ENCODE results near the gene DCTN2. TPM values are rescaled to one million over a fixed set of nuclear protein-coding genes. Genes with fewer than 3 reads are reported as not detected.

The DCTN2 gene
- total RNA-seq (ENCODE audit: low replicate concordance): 57.0 and 81.7 TPM in 2 replicates

DNA sequence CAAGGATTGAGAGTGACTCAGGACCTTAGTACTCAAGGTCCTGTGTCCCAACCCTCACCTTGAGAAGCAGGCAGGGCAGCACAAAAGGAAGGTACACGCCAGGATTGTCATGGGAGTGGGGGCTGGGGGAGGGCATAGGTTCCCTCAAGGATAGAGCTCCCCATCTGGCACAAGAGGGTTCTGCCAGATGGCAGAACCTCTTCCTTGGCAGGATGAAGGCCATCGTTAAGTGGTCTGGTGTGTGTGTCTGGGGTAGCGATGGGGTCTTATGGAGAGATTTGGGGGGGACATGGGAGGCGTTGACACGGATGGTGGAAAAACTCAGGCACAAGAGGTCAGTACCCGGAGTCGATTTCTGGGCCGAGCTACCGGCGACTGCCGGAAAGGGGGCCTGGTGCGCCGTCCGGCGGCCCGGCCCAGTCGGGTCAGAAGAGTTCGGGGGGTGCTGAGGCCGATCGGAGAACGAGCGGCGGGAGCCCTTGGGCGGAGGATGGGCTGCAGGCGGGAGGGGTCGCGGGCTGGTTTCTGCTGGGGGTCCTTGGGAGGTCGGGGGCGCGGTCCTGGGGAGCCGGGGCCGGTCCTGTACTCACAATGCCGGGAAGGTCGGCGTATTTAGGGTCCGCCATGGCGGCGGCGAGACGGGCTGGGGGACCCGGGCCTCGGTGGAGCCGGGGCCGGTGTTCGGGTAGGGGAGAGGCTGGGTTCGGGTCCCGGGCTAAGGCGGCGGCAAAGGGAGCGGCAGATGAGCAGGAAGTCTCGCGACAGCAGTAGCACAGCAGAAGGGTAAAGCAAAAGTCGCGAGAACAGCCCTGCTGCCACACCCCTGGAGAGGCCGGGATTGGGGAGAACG lies at the start of gene DCTN2:
DCTN2 (minus strand) TSS at position 755 of the 850 bp plus-strand sequence; CDS start at position 626, 129 bp downstream.

DNA sequence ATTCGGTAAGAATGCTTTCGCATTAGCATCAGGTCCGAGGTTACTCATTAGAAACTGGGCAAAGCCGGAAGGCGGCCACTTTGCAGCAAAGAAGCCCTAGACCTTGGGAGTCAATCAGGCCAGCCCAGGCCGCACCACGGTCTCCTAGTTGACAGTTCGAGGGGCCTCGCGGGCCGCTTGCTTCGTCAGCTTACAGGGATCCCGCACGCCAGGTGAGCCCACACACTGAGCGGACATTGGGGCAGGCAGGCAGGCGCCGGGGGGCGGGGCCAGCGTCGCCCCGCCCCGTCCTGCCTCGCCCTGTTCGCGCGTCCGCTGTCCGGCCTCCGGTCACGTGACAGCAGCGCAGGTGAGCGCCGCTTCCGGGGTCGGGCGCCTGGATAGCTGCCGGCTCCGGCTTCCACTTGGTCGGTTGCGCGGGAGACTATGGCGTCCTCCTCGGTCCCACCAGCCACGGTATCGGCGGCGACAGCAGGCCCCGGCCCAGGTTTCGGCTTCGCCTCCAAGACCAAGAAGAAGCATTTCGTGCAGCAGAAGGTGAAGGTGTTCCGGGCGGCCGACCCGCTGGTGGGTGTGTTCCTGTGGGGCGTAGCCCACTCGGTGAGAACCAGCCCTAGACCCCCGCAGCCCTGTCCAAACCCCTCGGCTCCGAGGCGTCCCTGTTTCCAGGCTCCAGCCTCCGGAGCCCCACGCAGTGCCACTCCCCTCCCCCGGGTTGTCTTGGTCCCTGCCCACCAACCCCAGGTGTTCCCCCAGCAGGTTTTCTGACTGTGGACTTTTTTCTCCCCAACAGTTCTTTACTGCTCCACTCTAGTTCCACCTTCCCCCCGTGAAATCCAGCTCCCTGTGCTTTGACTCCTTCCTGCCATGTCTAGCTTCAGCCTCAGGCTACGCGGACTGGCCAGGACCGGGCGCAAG lies 44.1 kb upstream of the DCTN2 start, which contains the start of gene PIP4K2C:
PIP4K2C (plus strand) TSS at position 329 of the 918 bp plus-strand sequence; CDS start at position 427, 98 bp downstream.

DNA sequence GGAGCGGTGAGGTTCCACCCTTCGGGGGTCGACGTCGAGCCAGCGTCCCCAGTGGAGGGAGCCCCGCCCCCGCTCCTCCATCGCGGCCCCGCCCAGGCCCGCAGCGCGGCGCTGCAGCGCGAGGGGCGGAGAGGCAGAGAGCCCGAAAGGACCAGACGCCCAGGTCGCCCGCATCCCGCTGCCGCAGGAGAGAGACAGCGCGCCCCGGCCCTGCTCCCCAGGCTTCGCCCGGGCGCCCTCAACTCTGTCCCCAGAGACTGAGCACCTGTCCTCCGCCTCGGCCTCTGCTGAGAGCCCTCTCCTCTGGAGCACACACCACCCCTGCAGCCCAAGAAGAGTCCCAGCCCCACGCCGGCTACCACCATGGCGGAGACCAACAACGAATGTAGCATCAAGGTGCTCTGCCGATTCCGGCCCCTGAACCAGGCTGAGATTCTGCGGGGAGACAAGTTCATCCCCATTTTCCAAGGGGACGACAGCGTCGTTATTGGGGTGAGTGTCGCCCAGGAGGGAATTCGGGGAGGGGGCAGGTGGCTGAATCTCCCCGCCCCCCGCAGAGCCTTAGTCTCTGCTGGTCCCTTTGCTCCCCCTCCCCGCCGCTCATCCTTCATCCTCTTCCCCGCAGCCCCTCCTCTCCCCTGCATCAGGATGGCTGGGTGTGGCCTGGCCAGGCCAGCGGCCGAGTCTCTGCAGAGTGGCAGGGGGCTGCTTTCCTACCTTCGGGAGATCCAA lies 3.1 kb upstream of the DCTN2 start, which contains the start of gene KIF5A:
KIF5A (plus strand) TSS at position 136 of the 732 bp plus-strand sequence; CDS start at position 364, 228 bp downstream.

DNA sequence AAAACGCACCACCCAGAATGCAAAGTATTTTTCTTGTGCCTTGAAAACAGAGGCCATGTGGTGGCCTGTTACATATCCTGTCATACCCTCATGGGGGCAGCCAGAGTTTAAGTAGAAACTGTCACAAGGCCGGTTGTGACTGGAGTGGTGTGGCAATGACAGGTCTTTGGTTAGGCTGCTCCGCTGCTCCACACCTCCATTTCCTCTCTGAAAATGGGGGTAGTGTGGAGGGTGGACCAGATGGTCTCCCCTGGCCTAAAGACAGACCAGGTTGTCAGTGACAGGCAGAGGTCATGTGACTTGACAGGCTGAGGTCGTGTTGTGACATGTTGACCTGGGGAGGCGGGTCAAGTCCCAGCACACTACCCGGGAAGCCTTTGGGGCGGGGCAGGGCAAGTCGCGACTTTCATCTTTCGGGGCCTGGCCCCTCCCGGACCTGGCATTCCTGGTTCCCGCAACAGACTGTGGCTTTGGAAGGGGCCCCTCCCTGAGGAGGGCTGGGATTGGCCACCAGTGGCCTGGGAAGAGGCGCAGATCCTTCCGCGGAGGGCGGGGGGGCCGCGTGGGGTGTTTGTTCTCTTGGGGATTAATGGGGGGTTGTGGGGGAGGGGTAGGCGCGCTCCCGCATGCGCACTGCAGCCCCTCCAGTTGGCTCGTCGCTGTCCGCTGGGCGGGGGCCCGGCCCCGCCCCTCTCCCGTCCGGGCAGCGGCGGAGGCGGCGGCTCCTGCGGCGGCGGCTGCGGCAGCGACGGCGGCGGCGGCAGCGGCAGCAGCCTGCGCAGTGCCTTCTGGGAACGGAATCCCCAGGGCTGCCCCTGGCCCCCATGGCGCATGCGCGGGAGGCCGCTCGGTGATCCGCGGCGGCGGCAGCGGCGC lies 24.7 kb downstream of the DCTN2 start, which contains the start of gene MBD6:
MBD6 (plus strand) TSS at position 814 of the 876 bp plus-strand sequence. CDS start 1,480 bp downstream, outside the sequence.

DNA sequence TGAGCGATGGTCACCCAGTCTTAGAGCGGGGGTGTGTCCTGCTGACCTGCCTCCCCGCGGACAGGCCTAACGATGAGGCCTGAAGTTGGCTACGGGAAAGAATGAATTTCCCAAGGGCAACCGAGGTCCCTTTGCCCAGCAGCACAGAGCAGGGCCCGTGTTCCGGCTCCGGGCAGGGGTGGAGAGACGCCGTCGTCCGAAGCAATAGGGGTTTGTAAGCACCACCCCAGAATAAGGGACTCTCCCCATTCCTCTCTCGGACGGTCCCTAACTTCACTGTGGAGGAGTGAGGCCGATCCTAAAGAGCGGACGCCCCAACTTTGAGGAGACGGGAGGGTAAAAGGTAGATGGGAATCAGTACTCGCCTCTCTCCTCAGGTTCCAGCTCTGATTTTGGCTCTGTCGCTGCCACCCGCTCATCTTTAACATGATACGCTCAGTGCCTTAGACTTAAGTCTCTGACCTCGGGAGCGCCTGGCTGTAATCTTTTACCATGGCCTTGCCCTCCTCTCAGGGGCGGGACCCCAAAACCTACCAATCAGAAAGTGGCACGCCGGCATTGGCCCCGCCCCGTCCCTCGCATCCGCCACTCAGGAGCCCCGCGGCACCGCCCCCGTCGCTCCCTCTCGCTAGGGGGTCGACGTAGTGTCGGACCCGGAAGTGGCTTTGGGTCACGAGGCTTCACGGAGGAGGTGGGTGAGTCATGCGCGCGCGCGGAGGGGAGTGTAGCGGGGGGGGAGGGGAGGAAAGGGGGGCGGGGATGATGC lies 26.8 kb downstream of the DCTN2 start, which contains the start of gene DDIT3:
DDIT3 (minus strand) TSS at position 462 of the 766 bp plus-strand sequence. CDS start 3,108 bp downstream, outside the sequence.

DNA sequence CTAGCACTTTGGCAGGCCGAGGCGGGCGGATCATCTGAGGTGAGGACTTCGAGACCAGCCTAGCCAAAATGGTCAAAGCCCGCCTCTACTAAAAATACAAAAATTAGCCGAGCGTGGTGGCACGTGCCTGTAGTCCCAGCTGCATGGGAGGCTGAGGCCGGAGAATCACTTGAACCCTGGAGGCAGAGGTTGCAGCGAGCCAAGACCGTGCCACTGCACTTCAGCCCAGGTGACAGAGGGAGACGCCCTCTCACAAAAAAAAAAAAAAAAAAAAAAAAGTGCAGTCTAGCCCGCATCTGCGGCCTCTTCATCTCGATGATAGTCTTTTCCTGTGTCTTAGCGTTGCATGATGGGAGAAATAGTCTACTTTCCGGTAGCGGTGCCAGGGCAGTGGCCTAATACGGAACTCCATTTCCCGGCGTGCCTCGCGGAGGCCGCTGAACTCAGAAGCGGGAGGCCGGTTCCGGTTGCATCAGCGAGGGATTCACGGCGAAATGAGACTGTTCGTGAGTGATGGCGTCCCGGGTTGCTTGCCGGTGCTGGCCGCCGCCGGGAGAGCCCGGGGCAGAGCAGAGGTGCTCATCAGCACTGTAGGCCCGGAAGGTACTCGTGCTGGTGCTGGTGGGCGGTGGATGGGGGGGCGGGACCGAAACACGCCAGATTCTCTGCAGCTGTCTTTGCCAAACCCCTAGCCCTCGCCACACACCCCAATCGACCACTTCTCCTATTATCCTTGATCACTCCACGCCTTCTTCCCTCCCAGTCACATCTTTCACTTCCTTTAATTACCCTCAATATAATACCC lies 59.2 kb downstream of the DCTN2 start, which contains the start of gene MARS1:
MARS1 (plus strand) TSS at position 472 of the 805 bp plus-strand sequence; CDS start at position 495, 23 bp downstream.

Other genes with a start within 250 kb of the DCTN2 start
- 5.7 and 6.4 TPM in 2 replicates for gene R3HDM2, start 116.1 kb downstream of the DCTN2 start, total RNA-seq (ENCODE audit: low replicate concordance)
- gene INHBC, start 112.4 kb downstream of the DCTN2 start, total RNA-seq (ENCODE audit: low replicate concordance): not detected in 2 replicates
- 1.3 and 2.5 TPM in 2 replicates for gene INHBE, start 91.9 kb downstream of the DCTN2 start, total RNA-seq (ENCODE audit: low replicate concordance)
- gene GLI1, start 87.4 kb downstream of the DCTN2 start, total RNA-seq (ENCODE audit: low replicate concordance): 0.23 and 0.38 TPM in 2 replicates
- 0.30 TPM in 1 of 2 replicates, not detected in the other for gene ARHGAP9, start 67.3 kb downstream of the DCTN2 start, total RNA-seq (ENCODE audit: low replicate concordance)
- gene MARS1, start 59.1 kb downstream of the DCTN2 start, total RNA-seq (ENCODE audit: low replicate concordance): 146 and 254 TPM in 2 replicates
- 44.0 and 89.6 TPM in 2 replicates for gene DDIT3, start 26.7 kb downstream of the DCTN2 start, total RNA-seq (ENCODE audit: low replicate concordance)
- 2.9 and 4.0 TPM in 2 replicates for gene MBD6, start 24.4 kb downstream of the DCTN2 start, total RNA-seq (ENCODE audit: low replicate concordance)
- gene KIF5A, start 2.9 kb upstream of the DCTN2 start, total RNA-seq (ENCODE audit: low replicate concordance): 0.15 and 0.23 TPM in 2 replicates
- gene PIP4K2C, start 44.0 kb upstream of the DCTN2 start, total RNA-seq (ENCODE audit: low replicate concordance): 5.9 and 13.3 TPM in 2 replicates
- gene DTX3, start 57.6 kb upstream of the DCTN2 start, total RNA-seq (ENCODE audit: low replicate concordance): 6.4 and 8.5 TPM in 2 replicates
- gene ARHGEF25, start 64.2 kb upstream of the DCTN2 start, total RNA-seq (ENCODE audit: low replicate concordance): 17.0 and 23.8 TPM in 2 replicates
- gene B4GALNT1, start 86.0 kb upstream of the DCTN2 start, total RNA-seq (ENCODE audit: low replicate concordance): 1.3 and 5.6 TPM in 2 replicates
- gene OS9, start 146.9 kb upstream of the DCTN2 start, total RNA-seq (ENCODE audit: low replicate concordance): 233 and 545 TPM in 2 replicates
- 0.23 and 0.30 TPM in 2 replicates for gene AGAP2, start 191.6 kb upstream of the DCTN2 start, total RNA-seq (ENCODE audit: low replicate concordance)
- 59.8 and 69.0 TPM in 2 replicates for gene TSPAN31, start 197.8 kb upstream of the DCTN2 start, total RNA-seq (ENCODE audit: low replicate concordance)
- 177 and 178 TPM in 2 replicates for gene CDK4, start 205.1 kb upstream of the DCTN2 start, total RNA-seq (ENCODE audit: low replicate concordance)
- gene MARCHF9, start 207.9 kb upstream of the DCTN2 start, total RNA-seq (ENCODE audit: low replicate concordance): 3.4 and 4.7 TPM in 2 replicates
- 0.68 TPM in 1 of 2 replicates, not detected in the other for gene CYP27B1, start 219.9 kb upstream of the DCTN2 start, total RNA-seq (ENCODE audit: low replicate concordance)
- gene METTL1, start 224.9 kb upstream of the DCTN2 start, total RNA-seq (ENCODE audit: low replicate concordance): 5.0 and 7.0 TPM in 2 replicates
- gene EEF1AKMT3, start 225.4 kb upstream of the DCTN2 start, total RNA-seq (ENCODE audit: low replicate concordance): 7.8 and 8.5 TPM in 2 replicates
- 6.7 and 16.8 TPM in 2 replicates for gene TSFM, start 235.6 kb upstream of the DCTN2 start, total RNA-seq (ENCODE audit: low replicate concordance)

Data from smooth muscle cell of the coronary artery (primary cell).